Measurements from ENCODE around the gene ZNF664. TPM values are rescaled to one million over a fixed set of nuclear protein-coding genes. Genes with fewer than 3 reads are reported as not detected.
"Not testable (repeated sequence)": the region's sequence is repeated elsewhere in the genome, so short reads cannot be mapped to it uniquely, and the experiment has no call there.

The ZNF664 gene
- total and polyA plus RNA-seq, 2 of the 13 experiments (the other 11 are each of a cell fraction or from before 2014, with no cell fraction given) = 43.9 to 56.5 TPM

GRCh38 chr12:123946152-123946515 lies 26.9 kb upstream of the ZNF664 start:
- in situ Hi-C loops (cut with HindIII; ENCODE audit: extremely low pct_ligation_motif_present, low pct_unique_long_range_greater_than_20kb) = no loop called here
- BruUV-seq (replicated peaks) = no TSS peak
- H2AFZ ChIP-seq (ENCODE audit: low read length) = no peak overlapping the region
- intact Hi-C loops (cut with micrococcal nuclease; ENCODE audit: unreplicated experiment) = no loop called here
- no peak overlapping the region for H3K27ac ChIP-seq (ENCODE audit: extremely low read length, insufficient read depth, low read length)
- no peaks in the 10 kb centered on the region for H3K79me2 ChIP-seq (ENCODE audit: insufficient read depth, low read length)
- ATAC-seq (no peak), DNase-seq (ENCODE audit: low spot score) (no peak), FAIRE-seq (no peak)
- H3K4me2 ChIP-seq (ENCODE audit: low read depth, low read length) = no peak overlapping the region
- ChIA-PET CTCF (ENCODE audit: low intra/inter-chr PET ratio, low total read pairs) (no interaction called here), POLR2A (no interaction called here)
- H3K4me1 ChIP-seq (ENCODE audit: insufficient read depth, low read length) = peaks cover 32% of the 10 kb centered on the region
- no peaks in the 10 kb centered on the region for H3K27me3 ChIP-seq (ENCODE audit: control insufficient read depth in 1 of 2, insufficient read depth in 2 of 2, low read length in 2 of 2)
- 83% methylated on average over 6 of the region's 8 CpGs for WGBS (ENCODE audit: low lambda C conversion rate)
- TF ChIP-seq SAP130 (CRISPR knock-in tag; IDR thresholded peaks at IDR 0.05; ENCODE audit: low read depth) (no peak), ZNF335 (CRISPR knock-in tag; IDR thresholded peaks at IDR 0.05) (no peak), ZFYVE20 (CRISPR knock-in tag; IDR thresholded peaks at IDR 0.05; ENCODE audit: borderline replicate concordance, low read depth) (no peak), TEF (CRISPR knock-in tag; IDR thresholded peaks at IDR 0.05) (no peak), ZNF597 (CRISPR knock-in tag; IDR thresholded peaks at IDR 0.05) (no peak), NR0B2 (CRISPR knock-in tag; IDR thresholded peaks at IDR 0.05) (no peak), ARNT (IDR thresholded peaks at IDR 0.05) (no peak)
- TF ChIP-seq, protein P1, sequence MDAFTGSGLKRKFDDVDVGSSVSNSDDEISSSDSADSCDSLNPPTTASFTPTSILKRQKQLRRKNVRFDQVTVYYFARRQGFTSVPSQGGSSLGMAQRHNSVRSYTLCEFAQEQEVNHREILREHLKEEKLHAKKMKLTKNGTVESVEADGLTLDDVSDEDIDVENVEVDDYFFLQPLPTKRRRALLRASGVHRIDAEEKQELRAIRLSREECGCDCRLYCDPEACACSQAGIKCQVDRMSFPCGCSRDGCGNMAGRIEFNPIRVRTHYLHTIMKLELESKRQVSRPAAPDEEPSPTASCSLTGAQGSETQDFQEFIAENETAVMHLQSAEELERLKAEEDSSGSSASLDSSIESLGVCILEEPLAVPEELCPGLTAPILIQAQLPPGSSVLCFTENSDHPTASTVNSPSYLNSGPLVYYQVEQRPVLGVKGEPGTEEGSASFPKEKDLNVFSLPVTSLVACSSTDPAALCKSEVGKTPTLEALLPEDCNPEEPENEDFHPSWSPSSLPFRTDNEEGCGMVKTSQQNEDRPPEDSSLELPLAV (CRISPR knock-in tag; conservative IDR thresholded peaks at IDR 0.05; ENCODE audit: low read depth) = no peak
- H4K20me1 ChIP-seq (ENCODE audit: insufficient read depth, low read length) = no peaks in the 10 kb centered on the region
- no peaks in the 10 kb centered on the region for H3K9me3 ChIP-seq (ENCODE audit: low read length)
- H3K9ac ChIP-seq (ENCODE audit: insufficient read depth, low read depth, low read length) = no peak overlapping the region
- H3K4me3 ChIP-seq (replicated peaks in 1 of 3; ENCODE audit: insufficient read depth in 1 of 3, low read depth in 2 of 3, low read length in 3 of 3) = no peak overlapping the region
- no peaks in the 10 kb centered on the region; a peak in 1 of 5 replicates for H3K36me3 ChIP-seq (replicated peaks in 1 of 2; ENCODE audit: control insufficient read depth in 1 of 2, insufficient read depth in 2 of 2, low read length in 2 of 2)

DNA sequence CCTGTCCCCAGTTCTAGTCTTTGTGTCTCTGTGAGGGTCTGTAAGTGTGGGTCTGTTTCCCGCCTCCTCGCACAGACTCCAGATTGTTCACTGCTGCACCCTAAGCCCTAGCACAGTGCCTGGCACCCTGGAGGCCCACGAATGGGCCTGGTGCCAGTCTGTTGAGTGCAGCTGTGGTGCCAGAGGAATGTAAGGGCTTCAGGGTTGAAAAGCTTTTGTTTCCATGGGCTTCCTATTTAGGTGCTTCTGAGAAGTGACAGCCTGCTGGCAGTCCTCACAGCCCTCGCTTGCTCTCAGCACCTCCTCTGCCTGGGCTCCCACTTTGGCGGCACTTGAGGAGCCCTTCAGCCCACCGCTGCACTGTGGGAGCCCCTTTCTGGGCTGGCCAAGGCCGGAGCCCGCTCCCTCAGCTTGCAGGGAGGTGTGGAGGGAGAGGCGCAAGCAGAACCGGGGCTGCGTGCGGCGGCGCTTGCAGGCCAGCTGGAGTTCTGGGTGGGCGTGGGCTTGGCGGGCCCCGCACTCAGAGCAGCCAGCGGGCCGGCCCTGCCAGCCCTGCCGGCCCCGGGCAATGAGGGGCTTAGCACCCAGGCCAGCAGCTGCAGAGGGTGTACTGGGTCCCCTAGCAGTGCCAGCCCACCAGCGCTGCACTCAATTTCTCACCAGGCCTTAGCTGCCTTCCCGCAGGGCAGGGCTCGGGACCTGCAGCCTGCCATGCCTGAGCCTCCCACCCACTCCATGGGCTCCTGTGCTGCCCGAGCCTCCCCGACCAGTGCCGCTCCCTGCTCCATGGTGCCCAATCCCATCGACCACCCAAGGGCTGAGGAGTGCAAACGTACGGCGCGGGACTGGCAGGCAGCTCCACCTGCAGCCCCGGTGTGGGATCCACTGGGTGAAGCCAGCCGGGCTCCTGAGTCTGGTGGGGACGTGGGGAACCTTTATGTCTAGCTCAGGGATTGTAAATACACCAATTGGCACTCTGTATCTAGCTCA lies 26.2 kb upstream of the ZNF664 start:
- POLR2A ChIA-PET; H3K79me2 ChIP-seq (ENCODE audit: insufficient read depth, low read length); in situ Hi-C loops (cut with HindIII; ENCODE audit: extremely low pct_ligation_motif_present, low pct_unique_long_range_greater_than_20kb); CTCF ChIA-PET (ENCODE audit: low intra/inter-chr PET ratio, low total read pairs); BruUV-seq (replicated peaks); H3K36me3 ChIP-seq (replicated peaks in 1 of 2; ENCODE audit: control insufficient read depth in 1 of 2, insufficient read depth in 2 of 2, low read length in 2 of 2); ATAC-seq; H2AFZ ChIP-seq (ENCODE audit: low read length); intact Hi-C loops (cut with micrococcal nuclease; ENCODE audit: unreplicated experiment); H4K20me1 ChIP-seq (ENCODE audit: insufficient read depth, low read length); DNase-seq (ENCODE audit: low spot score); H3K27ac ChIP-seq (ENCODE audit: extremely low read length, insufficient read depth, low read length); H3K4me2 ChIP-seq (ENCODE audit: low read depth, low read length); H3K27me3 ChIP-seq (ENCODE audit: control insufficient read depth in 1 of 2, insufficient read depth in 2 of 2, low read length in 2 of 2); FAIRE-seq; H3K9ac ChIP-seq (ENCODE audit: insufficient read depth, low read depth, low read length); H3K9me3 ChIP-seq (ENCODE audit: low read length); H3K4me3 ChIP-seq (replicated peaks in 1 of 3; ENCODE audit: insufficient read depth in 1 of 3, low read depth in 2 of 3, low read length in 3 of 3): not testable (repeated sequence)
- WGBS (ENCODE audit: low lambda C conversion rate) = 86% methylated on average over 9 of the region's 35 CpGs
- peaks cover 36% of the 10 kb centered on the region for H3K4me1 ChIP-seq (ENCODE audit: insufficient read depth, low read length)
